ENCODE data around the gene TMCO4. TPM values are rescaled to one million over a fixed set of nuclear protein-coding genes. Genes with fewer than 3 reads are reported as not detected.

The TMCO4 gene
- total RNA-seq, 1 donor from 2014 or later = 1.8 TPM

DNA sequence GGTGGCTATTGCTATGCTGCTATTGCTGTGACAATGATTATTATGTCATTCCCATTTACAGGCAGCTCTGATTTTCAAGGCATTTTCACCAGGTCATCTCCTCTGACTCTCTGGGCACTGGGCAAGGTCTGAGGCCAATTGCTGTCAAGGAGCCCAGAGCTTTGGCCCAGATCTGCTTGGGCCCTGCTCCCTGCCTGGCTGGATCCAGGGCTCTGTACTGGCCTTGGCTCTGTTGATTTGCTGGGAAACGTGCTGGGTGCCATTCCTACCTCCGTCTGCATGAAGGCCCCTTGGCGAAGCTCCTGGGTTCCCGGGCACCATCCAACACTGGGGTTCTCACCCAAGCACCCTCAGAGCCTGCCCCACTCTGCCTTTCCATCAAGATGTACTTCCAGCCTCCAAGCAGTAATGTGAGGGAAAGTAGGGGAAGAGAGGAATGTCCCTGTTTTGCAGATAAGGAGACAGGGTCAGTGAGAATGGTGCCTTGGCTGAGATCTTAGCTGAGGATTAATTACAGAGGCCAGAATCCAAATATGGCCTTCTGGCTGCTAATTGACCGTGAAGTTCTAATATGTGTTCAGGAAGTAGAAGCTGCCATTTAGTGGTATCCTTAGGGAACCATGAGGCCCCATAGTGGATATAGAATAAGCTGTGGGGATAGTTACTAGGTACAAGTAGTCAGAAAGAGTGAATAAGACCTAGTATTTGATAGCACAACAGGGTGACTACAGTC is 71.1 kb downstream of the TMCO4 start:
- H3K79me2 ChIP-seq (ENCODE audit: insufficient read depth, low read length) = no peaks in the 10 kb centered on the region
- no peaks in the 10 kb centered on the region for H4K20me1 ChIP-seq (ENCODE audit: insufficient read depth, low read length)
- no peak overlapping the region for H3K4me2 ChIP-seq (ENCODE audit: low read length)
- TF ChIP-seq, protein P1, sequence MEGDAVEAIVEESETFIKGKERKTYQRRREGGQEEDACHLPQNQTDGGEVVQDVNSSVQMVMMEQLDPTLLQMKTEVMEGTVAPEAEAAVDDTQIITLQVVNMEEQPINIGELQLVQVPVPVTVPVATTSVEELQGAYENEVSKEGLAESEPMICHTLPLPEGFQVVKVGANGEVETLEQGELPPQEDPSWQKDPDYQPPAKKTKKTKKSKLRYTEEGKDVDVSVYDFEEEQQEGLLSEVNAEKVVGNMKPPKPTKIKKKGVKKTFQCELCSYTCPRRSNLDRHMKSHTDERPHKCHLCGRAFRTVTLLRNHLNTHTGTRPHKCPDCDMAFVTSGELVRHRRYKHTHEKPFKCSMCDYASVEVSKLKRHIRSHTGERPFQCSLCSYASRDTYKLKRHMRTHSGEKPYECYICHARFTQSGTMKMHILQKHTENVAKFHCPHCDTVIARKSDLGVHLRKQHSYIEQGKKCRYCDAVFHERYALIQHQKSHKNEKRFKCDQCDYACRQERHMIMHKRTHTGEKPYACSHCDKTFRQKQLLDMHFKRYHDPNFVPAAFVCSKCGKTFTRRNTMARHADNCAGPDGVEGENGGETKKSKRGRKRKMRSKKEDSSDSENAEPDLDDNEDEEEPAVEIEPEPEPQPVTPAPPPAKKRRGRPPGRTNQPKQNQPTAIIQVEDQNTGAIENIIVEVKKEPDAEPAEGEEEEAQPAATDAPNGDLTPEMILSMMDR (IDR thresholded peaks at IDR 0.05; ENCODE audit: insufficient read depth, low read depth, low read length) = no peak
- TF ChIP-seq EZH2 (IDR thresholded peaks at IDR 0.05; ENCODE audit: insufficient read depth, low read length) = no peak
- H2AFZ ChIP-seq (ENCODE audit: low read depth, low read length) = no peak overlapping the region
- DNase-seq (ENCODE audit: low read depth) (no peak), FAIRE-seq (no peak)
- peaks cover 3% of the 10 kb centered on the region for H3K36me3 Mint-ChIP-seq (ENCODE audit: low read depth, unreplicated experiment)
- H3K9me3 ChIP-seq (ENCODE audit: insufficient read depth, low read depth, low read length) = peaks cover 7% of the 10 kb centered on the region
- no peaks in the 10 kb centered on the region for H3K36me3 ChIP-seq (ENCODE audit: insufficient read depth, low read length)
- H3K4me1 ChIP-seq (ENCODE audit: insufficient read depth, low read length) = no peaks in the 10 kb centered on the region
- H3K9ac ChIP-seq (ENCODE audit: low read length) = no peak overlapping the region
- no peak overlapping the region for H3K4me3 Mint-ChIP-seq (ENCODE audit: unreplicated experiment)
- H3K27ac Mint-ChIP-seq (ENCODE audit: unreplicated experiment) = no peak overlapping the region
- peaks cover 31% of the 10 kb centered on the region for H3K27me3 Mint-ChIP-seq (ENCODE audit: low read depth, unreplicated experiment)
- no peaks in the 10 kb centered on the region for H3K9me3 Mint-ChIP-seq (ENCODE audit: unreplicated experiment)
- H3K27ac ChIP-seq (ENCODE audit: low read depth, low read length) = no peak overlapping the region
- H3K4me3 ChIP-seq (ENCODE audit: insufficient read depth, low read depth, low read length) = no peak overlapping the region
- no peaks in the 10 kb centered on the region for H3K27me3 ChIP-seq (ENCODE audit: insufficient read depth, low read length)
- H3K4me1 Mint-ChIP-seq (ENCODE audit: low read depth, unreplicated experiment) = no peaks in the 10 kb centered on the region

DNA sequence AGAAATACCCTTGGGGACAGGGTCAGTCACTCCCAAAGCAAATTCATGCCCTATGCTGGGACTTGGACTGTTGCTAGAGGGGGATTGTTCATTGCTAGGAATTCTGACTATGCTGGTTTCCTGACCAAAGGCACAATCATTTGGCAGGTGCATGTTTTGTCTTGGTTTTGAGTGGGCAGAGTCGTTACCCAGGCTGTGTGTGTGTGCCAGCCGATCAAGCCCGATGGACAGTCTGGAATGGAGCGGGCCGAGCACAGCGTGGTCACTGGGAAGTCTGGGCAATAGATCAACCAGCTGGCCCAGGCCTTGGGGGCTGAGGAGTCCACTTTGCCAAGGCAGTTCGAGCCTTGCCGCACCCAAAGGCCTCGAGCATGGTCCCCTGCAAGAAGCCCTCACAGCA is 74.1 kb downstream of the TMCO4 start:
- no peak overlapping the region for H3K4me3 Mint-ChIP-seq (ENCODE audit: unreplicated experiment)
- Histone ChIP-seq H2AFZ (ENCODE audit: low read depth, low read length) (no peak overlapping the region), H3K27ac (ENCODE audit: low read depth, low read length) (no peak overlapping the region), H4K20me1 (ENCODE audit: insufficient read depth, low read length) (no peaks in the 10 kb centered on the region), H3K4me3 (ENCODE audit: insufficient read depth, low read depth, low read length) (no peak overlapping the region), H3K4me2 (ENCODE audit: low read length) (no peak overlapping the region), H3K9me3 (ENCODE audit: insufficient read depth, low read depth, low read length) (peaks cover 7% of the 10 kb centered on the region), H3K27me3 (ENCODE audit: insufficient read depth, low read length) (no peaks in the 10 kb centered on the region), H3K9ac (ENCODE audit: low read length) (no peak overlapping the region), H3K4me1 (ENCODE audit: insufficient read depth, low read length) (no peaks in the 10 kb centered on the region), H3K79me2 (ENCODE audit: insufficient read depth, low read length) (no peaks in the 10 kb centered on the region), H3K36me3 (ENCODE audit: insufficient read depth, low read length) (no peaks in the 10 kb centered on the region)
- H3K9me3 Mint-ChIP-seq (ENCODE audit: unreplicated experiment) = no peaks in the 10 kb centered on the region
- no peak for TF ChIP-seq EZH2 (IDR thresholded peaks at IDR 0.05; ENCODE audit: insufficient read depth, low read length)
- TF ChIP-seq, protein P1 (IDR thresholded peaks at IDR 0.05; ENCODE audit: insufficient read depth, low read depth, low read length) = no peak
- no peaks in the 10 kb centered on the region for H3K4me1 Mint-ChIP-seq (ENCODE audit: low read depth, unreplicated experiment)
- H3K27me3 Mint-ChIP-seq (ENCODE audit: low read depth, unreplicated experiment) = peaks cover 47% of the 10 kb centered on the region
- DNase-seq (ENCODE audit: low read depth) (no peak), FAIRE-seq (no peak)
- H3K36me3 Mint-ChIP-seq (ENCODE audit: low read depth, unreplicated experiment) = no peaks in the 10 kb centered on the region
- no peak overlapping the region for H3K27ac Mint-ChIP-seq (ENCODE audit: unreplicated experiment)

DNA sequence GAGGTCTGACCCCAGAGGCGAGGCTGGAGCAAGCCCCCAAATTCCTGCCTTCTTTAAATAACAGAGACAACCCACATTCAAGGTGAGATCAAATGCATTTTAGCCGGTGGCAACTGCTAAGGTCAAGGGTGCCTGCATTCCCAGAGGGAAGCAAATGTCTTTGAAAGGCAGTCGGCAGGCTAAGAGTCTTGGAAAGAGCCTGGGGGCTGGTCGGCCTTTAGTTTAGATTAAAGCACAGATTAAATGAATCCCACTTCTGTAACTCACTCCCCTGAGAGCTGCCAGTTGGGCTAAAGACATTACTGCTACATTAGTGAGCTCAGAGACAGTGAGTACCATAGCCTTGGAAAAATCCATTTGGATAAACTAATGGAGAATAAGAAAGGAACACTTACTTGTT is 75.8 kb downstream of the TMCO4 start:
- H3K4me3 Mint-ChIP-seq (ENCODE audit: unreplicated experiment) = no peak overlapping the region
- Histone ChIP-seq H4K20me1 (ENCODE audit: insufficient read depth, low read length) (no peaks in the 10 kb centered on the region), H3K9me3 (ENCODE audit: insufficient read depth, low read depth, low read length) (no peaks in the 10 kb centered on the region), H3K4me3 (ENCODE audit: insufficient read depth, low read depth, low read length) (no peak overlapping the region), H3K27ac (ENCODE audit: low read depth, low read length) (no peak overlapping the region), H3K27me3 (ENCODE audit: insufficient read depth, low read length) (no peaks in the 10 kb centered on the region), H3K9ac (ENCODE audit: low read length) (no peak overlapping the region), H2AFZ (ENCODE audit: low read depth, low read length) (no peak overlapping the region), H3K79me2 (ENCODE audit: insufficient read depth, low read length) (no peaks in the 10 kb centered on the region), H3K4me2 (ENCODE audit: low read length) (no peak overlapping the region), H3K36me3 (ENCODE audit: insufficient read depth, low read length) (no peaks in the 10 kb centered on the region), H3K4me1 (ENCODE audit: insufficient read depth, low read length) (no peaks in the 10 kb centered on the region)
- H3K9me3 Mint-ChIP-seq (ENCODE audit: unreplicated experiment) = no peaks in the 10 kb centered on the region
- no peaks in the 10 kb centered on the region for H3K36me3 Mint-ChIP-seq (ENCODE audit: low read depth, unreplicated experiment)
- H3K4me1 Mint-ChIP-seq (ENCODE audit: low read depth, unreplicated experiment) = no peaks in the 10 kb centered on the region
- H3K27ac Mint-ChIP-seq (ENCODE audit: unreplicated experiment) = no peak overlapping the region
- no peak for TF ChIP-seq EZH2 (IDR thresholded peaks at IDR 0.05; ENCODE audit: insufficient read depth, low read length)
- TF ChIP-seq, protein P1 (IDR thresholded peaks at IDR 0.05; ENCODE audit: insufficient read depth, low read depth, low read length) = no peak
- H3K27me3 Mint-ChIP-seq (ENCODE audit: low read depth, unreplicated experiment) = peaks cover 49% of the 10 kb centered on the region
- DNase-seq (ENCODE audit: low read depth) = no peak
- no peak for FAIRE-seq
